Ovary (tissue), 3 donors: ENCODE results near the gene PTPRN2.

Experiments used
- CTCF ChIP-seq, 3 donors: fragments of 450-650 bp in 2 of 3; fragments of 200-600 bp in 1 of 3; IDR thresholded peaks; one replicate each; pipeline versions ENCODE4 v1.5.1 to v1.8.0; 2016 to 2022; ENCODE audit warnings: antibody characterized with exemption in 3 of 3, mild to moderate bottlenecking in 1 of 3
- EP300 ChIP-seq: sonication (generic); formaldehyde crosslinking; IDR thresholded peaks from one replicate; pipeline ENCODE4 v1.6.1; 2017; ENCODE audit warnings: antibody characterized with exemption
- POLR2A ChIP-seq: fragments of 450-650 bp; IDR thresholded peaks from one replicate; pipeline ENCODE4 v1.6.1; 2017; ENCODE audit warnings: antibody characterized with exemption, mild to moderate bottlenecking, moderate library complexity
- donor health status: DM: no; HTN: no; CAD: no.

- no peak for TF ChIP-seq POLR2A
- no peak for TF ChIP-seq CTCF (IDR thresholded peaks at IDR 0.05)
- TF ChIP-seq EP300: no peak
These were observed 997.9 kb downstream of the PTPRN2 start for GRCh38 chr7:157589680-157590079.
